GM18517 (cell line): Measurements from ENCODE around the gene AOPEP.

Source experiments
- ATAC-seq: cut with Tn5 transposase; IDR thresholded peaks from one replicate; pipeline ENCODE4 v1.9.1; 2021; ENCODE audit warnings: mild to moderate bottlenecking, moderate library complexity; ENCODE audit not compliant: unreplicated experiment

The AOPEP gene

DNA sequence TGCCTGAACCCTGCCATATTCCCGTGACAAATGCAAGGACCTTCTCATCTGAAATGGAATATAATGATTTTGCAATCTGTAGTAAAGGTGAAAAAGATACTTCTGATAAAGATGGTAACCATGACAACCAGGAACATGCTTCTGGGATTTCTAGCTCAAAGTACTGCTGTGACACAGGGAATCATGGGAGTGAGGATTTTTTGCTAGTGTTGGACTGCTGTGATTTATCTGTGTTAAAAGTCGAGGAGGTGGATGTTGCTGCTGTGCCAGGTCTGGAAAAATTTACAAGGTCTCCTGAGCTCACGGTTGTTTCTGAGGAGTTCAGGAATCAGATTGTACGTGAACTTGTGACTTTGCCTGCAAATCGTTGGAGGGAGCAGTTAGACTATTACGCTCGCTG is 33.5 kb downstream of the AOPEP start:
- ATAC-seq, result no peak

DNA sequence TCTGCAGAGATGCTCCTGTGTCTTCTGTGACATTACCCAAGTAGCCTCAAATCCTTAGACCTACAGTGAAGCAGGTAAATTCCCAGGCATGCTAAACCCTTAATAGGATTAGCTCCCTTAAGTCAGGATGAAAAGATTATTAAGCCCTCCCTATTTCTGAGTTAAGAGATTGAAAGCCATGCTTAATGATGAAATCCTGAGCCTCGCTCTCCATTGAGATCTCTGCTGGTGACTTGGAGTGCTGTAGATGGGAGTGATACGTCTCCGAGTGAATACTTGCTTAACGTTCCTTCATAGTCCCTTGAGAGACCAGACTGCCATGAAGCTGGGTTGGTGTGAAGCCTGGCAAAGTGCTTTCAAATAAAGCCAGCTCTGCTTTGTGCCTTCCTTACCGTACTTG is 34.2 kb downstream of the AOPEP start:
- ATAC-seq, result no peak

DNA sequence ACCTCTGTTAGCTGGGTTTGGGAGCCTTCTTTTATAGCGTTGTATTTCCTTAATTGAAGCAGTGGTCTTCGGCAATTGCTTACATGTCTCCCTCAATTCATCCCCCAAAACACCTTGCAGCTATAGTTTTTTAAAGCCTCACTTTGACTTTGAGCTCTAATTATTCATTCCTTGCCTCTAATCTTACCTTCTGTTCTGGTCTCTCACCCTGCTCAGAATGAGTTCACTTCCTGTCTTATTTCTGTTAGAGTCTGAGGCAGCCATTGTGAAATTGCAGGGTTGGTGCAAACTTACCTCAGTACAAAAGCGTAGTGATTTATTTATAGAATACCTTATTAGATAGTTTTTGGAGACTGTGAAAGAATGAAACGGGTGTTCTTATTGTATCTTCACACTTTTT is 35.0 kb downstream of the AOPEP start:
- no peak for ATAC-seq

DNA sequence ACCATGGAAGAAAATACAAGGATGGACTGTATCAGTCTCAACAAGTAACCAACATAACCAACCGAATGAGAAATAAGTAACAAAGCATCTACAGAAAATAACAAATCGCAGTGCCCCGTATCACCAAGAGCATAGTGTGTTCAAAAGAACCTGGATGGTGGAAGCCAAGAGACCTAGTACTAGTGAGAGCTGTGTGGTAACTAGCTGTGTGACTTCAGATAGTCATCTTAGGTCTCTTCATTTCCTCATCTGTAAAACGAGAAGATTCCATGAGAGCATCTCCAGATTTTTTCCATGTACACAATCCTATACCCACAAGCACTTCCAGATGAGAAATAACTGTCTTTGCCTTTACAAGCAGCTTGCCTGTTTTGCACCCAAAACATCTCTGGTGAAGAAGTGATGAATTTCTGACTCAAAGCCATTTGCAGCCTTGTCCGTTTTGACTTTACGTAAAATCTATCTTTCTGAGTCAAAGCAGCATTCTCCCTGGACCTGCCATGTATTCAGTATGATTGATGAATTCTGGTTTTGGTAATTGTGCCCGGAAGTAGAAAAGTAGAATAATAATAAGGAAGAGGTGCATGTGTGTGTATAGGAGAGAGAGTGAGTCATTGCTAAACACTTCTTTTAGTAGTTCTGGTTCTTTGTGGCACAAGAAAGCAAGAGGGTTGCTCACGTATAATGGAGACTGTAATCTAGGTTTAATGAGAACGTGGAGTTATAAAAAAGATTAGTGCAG is 41.0 kb downstream of the AOPEP start:
- ATAC-seq, result no peak

DNA sequence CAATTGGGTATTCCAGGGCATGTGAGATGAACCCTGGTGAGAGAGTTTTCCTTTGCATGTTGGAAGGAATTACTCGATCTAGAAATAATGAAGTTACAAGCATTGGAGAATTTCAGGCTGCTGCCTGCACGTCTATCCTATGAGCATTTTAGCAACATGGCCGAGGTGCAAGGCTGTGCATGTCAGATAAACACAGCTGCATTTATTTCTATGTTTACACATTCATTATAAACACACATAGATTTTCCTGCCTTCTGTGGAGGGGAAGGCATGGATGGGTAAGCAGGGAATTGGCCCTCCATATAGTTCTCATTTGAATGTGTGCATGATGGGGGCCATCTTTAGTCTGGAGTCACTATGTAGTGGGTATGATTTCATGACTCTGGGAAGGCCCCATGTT is 42.3 kb downstream of the AOPEP start:
- no peak for ATAC-seq

DNA sequence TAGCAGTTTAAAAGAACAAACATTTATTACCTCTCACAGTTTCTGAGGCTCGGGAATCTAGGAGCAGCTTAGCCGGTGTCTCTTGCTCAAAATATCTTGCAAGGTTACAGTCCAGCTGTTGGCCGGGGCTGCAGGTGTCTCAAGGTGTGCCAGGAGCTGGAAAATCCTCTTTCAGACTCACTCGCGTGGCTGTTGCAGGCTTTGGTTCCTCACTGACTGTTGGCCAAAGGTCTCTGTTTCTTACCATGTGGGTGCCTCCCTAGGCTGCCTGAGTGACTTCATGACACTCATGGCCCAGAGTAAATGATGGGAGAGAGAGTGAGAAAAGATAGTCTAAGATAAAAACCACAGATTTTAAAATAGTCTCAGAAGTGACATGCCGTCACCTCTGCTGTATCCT is 43.8 kb downstream of the AOPEP start:
- ATAC-seq, result no peak

DNA sequence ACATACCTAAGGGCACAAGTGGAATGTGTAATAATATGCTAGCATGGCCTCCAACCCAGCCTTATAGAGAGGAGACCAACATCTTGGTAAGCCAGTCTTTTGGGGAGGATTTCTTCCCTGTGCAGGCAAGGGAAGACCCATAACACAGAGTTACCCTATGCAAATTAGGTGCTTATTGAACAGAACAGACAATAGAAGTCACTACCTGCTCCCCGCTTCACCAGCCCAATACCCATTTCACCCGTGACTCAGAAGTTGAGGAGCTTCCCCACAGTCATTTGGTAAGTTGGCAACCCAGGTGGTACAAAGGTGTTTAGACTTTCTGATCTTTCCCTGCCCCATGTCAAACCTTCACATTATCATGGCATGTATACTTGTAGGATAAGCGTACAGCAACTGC is 44.6 kb downstream of the AOPEP start:
- no peak for ATAC-seq

DNA sequence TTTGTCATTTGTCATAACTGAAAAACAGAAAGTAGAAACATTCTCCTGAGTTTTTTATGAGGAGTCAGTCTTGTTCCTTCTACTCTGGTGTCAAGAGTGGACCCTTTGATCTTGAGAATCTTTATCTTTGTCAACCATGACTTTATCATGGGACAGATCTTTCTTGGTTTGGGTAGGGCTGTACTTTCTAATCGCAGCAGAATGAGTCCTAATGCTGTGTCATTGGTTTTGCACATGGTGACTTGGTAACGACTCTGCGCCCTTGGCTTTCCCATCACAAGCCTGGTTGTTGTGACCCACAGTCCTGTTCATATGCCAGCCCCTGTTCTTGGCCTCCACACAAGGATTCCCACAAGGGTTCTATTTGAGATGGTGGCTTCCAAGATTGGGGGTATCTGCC is 45.6 kb downstream of the AOPEP start:
- ATAC-seq, result no peak

DNA sequence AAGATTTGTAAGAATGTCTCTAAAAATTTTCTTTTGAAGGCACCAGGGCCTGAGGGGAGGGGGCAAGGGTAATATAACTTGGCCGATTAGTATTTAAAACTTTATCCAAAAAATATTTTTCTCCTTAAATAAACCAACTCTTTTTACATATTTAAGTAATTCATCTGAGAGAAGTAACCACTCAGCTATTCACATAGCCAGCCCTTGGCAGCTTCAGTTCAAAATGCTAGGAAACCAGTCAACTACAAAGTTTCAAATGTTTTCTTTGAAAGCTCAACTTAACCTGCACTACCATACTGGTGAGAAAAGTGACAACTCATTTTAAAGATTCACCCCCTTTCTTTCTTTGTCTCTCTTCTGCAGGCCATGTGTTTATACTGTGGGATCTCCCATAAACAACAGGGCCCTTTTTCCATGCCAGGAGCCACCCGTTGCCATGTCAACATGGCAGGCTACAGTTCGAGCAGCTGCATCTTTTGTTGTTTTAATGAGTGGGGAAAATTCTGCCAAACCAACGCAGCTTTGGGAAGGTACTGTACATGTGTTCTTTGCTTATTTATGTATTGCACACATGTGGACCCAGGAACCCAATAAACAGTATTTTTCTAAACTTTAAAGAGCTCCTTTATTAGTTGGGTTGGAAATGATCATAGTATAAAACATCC is 46.3 kb downstream of the AOPEP start:
- ATAC-seq, result no peak

DNA sequence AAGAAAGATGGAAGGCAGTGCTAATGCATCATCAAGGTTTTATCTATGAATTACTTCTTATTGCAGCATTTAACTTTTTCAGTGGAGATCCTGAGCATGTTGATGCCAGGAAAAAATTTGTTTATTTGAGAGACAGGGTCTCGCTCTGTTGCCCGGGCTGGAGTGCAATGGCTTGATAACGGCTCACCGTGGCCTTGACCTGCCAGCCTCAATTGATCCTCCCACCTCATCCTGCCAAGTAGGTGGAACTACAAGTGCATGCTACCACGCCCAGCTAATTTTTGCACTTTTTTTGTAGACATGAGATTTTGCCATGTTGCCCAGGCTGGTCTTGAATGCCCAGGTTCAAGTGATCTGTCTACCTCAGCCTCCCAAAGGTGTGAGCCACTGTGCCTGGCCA is 47.2 kb downstream of the AOPEP start:
- ATAC-seq, result no peak

DNA sequence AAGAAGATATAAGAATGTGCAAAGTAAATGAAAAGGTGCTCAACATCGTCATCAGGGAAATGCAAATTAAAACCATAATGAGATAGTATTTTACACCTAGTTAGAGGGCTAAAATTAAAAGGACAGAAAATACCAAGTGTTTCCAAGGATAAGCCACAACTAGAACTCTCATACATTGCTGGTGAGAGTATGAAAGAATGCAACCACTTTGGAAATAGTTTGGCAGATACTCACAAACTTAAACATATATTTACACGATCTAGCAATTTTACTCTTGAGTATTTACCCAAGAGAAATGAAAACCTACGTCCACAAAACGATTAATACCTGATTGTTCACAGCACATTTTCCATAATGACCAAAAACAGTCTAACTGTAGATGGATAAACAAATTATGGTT is 51.5 kb downstream of the AOPEP start:
- no peak for ATAC-seq

DNA sequence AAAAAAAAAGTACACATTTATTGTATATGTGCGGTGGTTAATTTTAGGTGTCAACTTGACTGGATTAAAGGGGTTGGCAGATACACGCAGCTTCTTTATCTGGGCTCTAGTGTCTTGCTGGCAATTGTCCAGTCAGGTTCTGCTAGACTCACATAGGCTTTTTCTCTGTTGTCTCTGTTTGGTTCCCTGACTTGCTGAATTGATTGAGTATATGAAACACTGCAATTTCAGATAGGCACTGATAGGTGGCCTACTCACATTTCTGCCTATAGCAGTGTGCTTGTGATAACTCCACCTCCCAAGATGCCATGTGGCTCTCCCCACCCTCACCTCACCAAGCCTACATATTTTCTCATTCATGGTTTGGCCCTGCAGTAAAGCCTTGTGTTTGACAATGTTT is 52.5 kb downstream of the AOPEP start:
- ATAC-seq, result no peak

DNA sequence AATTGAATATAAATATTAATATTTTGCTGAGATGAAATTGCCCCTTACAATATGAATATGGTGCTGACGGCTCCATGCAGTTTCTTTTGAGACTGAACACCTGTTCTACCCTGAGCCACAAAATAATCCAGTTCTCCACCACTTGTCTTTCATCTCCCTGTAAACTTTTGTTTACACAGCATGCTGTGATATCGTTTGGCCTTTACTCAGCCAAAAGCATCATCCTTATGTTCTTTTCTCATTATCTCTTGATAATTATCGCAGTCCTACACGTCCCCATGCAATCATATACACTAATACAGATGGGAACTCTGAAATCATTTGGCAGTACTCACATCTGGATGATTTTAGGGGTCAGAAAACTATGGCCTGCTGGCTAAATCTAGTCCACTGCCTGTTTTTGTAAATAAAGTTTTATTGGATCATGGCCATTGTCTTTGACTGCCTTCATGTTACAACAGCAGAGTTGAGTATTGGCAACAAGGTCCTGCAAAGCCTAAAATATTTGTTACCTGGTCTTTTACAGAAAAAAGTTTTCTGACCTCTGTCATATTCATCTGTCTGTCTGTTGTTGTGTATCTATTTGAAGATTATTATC is 53.3 kb downstream of the AOPEP start:
- ATAC-seq, result no peak

DNA sequence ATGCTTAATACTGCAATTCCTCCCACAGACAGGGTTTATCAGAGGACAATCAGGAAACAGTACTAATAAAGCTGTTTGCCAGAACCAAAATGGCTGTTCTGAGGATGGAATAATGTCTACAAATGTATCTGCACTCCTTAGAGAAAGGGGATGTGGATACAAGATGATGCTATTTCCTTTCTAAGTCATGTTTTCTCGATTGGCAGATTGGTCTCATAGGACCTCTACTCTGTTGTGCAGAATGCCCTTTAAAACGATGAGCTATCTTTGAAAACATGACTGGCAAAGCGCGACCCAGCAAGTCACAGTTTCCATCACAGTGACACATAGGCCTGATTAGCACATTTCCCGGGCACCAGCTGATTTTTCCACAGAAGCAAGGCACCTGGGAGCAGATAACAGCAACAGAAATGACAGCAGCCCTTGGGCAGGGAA is 54.0 kb downstream of the AOPEP start:
- ATAC-seq, result no peak

DNA sequence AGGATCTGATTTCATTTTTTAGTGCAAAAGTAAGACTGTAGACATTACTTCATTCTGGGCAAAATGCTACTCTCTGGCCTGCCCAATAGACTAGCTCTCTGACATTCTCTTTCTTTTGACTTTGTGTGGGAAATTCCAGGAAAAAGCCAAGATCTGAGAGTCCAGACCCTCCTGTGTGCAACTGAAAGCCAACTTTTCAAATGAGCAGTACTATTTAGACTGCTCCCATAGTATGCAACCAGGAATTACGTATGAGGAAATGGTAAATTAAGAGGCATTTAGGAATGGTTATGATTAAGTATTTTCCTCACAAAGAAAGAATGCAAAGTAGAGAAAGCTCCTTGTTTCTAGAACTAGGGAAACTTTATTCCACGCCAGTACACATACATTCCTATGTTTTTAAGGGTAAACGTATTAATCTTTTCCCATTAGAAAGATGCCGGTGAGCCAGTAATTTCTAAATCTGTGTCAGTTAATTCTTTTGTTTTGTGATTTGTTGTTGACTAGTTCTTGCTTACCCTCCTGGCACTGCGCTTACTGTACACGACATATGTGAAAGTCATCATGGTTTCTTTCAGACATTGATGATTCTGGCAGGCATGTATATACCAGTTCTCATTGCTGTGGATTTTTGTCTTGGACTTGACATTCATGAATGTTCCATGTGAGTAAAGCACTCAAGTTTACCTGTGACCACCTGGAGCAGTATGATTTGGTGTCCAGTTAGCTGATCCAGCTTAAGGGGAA is 56.0 kb downstream of the AOPEP start:
- ATAC-seq, result no peak

DNA sequence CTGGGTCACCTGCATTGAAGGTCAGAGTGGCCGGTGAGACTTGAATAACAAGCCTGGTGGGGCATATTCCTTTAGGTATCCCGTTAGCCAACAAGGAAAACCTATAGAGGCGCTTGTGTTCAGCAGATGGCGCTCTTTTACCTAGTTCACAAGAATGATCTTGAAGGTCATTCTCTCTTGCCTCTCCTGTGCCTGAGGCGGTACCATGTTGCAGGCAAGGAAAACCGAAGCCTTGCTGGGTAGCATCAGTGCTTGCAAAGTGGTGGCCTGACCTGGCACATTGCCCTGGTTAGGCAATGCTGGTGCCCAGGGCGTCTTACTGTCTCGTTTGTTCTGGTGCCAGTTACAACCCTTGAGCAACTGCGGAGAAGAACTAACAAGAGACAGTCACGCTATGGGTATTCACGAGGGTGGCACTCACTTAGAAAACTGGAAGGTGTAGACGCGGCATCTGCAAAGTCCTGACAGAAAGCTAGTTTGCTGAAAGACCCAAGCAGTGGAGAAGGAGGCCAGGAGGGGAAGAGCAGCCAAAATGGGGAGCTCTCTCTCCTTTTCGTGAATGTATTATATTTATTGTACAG is 56.7 kb downstream of the AOPEP start:
- no peak for ATAC-seq

DNA sequence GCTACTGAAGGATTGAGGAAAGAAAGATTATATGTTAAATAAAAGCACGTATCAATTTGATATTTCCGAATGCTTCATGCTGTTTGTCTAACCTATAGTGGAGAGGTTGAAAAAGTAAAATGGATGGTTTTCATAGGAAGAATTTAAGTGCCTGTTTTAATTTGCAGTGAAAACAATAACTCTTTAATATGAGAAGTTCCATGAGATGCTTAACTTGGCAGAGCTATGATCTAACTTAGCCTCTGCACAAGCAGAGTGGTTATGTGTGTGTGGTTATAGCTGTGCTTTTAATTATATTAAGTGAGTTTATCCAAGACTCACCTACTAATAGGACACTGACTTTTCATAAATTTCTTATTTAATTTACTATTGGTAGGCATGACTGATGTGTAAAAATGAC is 57.4 kb downstream of the AOPEP start:
- ATAC-seq, result no peak

DNA sequence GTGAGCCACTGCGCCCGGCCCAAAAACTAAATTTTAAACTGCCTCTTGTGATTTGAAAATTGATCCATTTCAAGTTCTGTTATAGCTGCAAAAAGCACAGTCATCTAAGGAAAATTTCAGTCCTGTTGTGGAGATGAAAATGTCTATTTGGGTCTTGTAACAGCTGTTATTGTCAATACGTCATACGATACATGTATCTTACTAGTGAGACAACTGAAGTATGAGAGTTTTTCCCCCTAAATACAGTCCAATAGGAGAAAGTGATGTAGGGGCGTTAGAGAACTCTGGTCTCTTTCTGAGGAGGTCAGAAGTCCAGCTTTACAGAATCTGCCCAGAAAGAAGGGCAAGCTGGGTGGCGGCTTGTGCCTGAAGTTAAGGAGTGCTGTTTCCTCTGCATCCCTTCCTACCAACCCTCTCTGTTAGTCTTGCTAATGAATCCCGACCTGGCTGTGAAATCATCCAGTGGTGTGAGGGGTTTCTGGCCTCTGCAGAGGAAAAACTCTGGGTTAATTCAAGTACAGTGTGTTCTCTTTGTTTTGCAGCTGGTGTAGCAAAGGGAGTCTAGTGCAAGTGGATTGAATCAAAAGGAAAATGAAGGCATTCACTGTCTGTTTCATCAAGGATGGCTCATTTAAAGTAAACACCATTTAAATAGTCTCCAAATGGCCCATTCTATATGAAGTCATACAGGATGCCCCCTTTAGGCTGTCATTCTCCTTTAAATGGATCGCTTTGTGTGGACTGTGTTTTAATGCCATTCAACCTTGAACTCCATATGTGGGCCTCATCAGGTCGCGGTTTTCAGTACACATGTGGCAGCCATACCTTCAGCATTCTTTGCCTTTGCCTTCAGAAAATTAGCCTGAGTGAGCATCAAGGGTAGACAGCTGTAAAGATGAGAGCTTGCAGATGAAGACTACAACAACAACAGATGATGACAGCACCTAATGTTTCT is 59.0 kb downstream of the AOPEP start:
- ATAC-seq, result no peak

DNA sequence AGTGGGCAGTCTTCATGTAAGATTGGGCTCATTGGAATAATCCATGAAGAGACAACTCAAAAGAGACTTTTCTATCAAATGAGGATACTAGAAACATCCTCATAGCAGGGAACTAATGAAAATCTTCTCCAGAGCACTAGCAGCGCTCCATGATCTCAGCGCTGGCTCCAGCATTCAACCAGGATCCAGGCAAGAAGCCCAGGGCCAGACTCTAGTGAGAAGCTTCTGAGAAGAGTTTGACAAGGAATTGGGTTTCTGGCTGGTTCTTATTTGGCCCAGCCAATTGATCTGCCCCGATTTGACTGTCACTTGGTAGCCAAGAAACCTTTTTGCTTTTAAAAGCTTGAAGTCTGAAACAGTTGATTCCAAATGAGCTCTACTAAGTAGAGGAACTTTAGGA is 60.1 kb downstream of the AOPEP start:
- ATAC-seq, result no peak

DNA sequence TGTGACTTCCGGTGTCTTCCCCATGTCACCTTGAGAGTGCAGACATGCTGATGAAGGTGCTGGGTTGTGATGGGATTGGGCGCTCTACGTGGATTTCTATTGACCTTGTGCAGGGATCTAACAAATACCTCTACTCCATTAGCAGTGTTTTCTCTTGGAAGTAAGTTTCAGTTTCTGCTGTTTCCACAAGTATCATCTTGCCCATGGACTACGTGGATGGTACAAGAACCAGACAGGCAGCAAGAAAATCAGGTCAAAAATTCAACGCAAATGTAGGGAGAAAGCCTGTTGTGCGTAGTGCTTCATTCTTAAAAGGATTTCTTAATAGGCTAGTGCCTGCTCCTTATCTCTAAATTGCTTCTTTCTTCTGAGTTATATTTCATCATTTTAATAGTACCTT is 60.8 kb downstream of the AOPEP start:
- ATAC-seq, result no peak
